SK-N-SH (cell line): ENCODE data around the gene CACNA1A. TPM values are rescaled to one million over a fixed set of nuclear protein-coding genes. Genes with fewer than 3 reads are reported as not detected.

ENCODE experiments used
- CTCF ChIA-PET: fragments of 300-600, 350-600 bp; formaldehyde crosslinking; extraction: SDS; loops from one replicate; lab custom pipeline; 2021; lab: Yijun Ruan, JAX
- POLR2A ChIA-PET: fragments of 350-600 bp; sonication (Branson Sonifier 250); formaldehyde crosslinking; extraction: SDS; loops from one replicate; lab custom pipeline; 2020; ENCODE audit warnings: antibody characterized with exemption, inconsistent platforms; lab: Yijun Ruan, JAX
- DNase-seq: peaks from one replicate; pipeline ENCODE4 v3.0.0; 2012
- H2AFZ ChIP-seq: fragments of 200-600 bp; sonication (generic); 2 replicates; pipeline ENCODE4 v1.8.1; 2016; ENCODE audit warnings: antibody characterized with exemption, mild to moderate bottlenecking, low read depth
- H3F3A ChIP-seq: fragments of 200-600 bp; sonication (generic); replicated peaks from 2 replicates; pipeline ENCODE3; 2016; ENCODE audit warnings: antibody characterized with exemption, mild to moderate bottlenecking; ENCODE audit not compliant: insufficient read depth
- H3K27ac ChIP-seq, 2 experiments: fragments of 200-500 bp in 1 of 2; fragments of 200-600 bp in 1 of 2; sonication (Bioruptor generic) in 1 of 2; sonication (generic), shearing (Covaris generic) in 1 of 2; 2 replicates each; pipeline versions ENCODE4 v1.5.1 to v1.6.1; 2014 to 2016; ENCODE audit warnings: low read depth in 2 of 2, inconsistent platforms in 1 of 2, low read length in 1 of 2, mild to moderate bottlenecking in 1 of 2, mixed read lengths in 1 of 2
- H3K27me3 ChIP-seq: fragments of 200-600 bp; sonication (generic), shearing (Covaris generic); 2 replicates; pipeline ENCODE4 v1.6.1; 2016; ENCODE audit warnings: mixed run types; ENCODE audit not compliant: insufficient read depth
- H3K36me3 ChIP-seq, 2 experiments: fragments of 200-500 bp in 1 of 2; fragments of 200-600 bp in 1 of 2; sonication (Bioruptor generic) in 1 of 2; sonication (generic) in 1 of 2; replicated peaks in 1 of 2; 2 replicates each; pipeline versions ENCODE3 to v1.5.1; 2014 to 2016; ENCODE audit warnings: low read length in 1 of 2, mild to moderate bottlenecking in 1 of 2; ENCODE audit not compliant: insufficient read depth in 2 of 2, control insufficient read depth in 1 of 2
- H3K4me1 ChIP-seq, 2 experiments: fragments of 200-500 bp in 1 of 2; fragments of 200-600 bp in 1 of 2; sonication (Bioruptor generic) in 1 of 2; sonication (generic), shearing (Covaris generic) in 1 of 2; 2 replicates each; pipeline versions ENCODE4 v1.5.1 to v1.6.1; 2014 to 2016; ENCODE audit warnings: low read depth in 1 of 2, low read length in 1 of 2, mixed run types in 1 of 2; ENCODE audit not compliant: insufficient read depth in 2 of 2, control insufficient read depth in 1 of 2
- H3K4me2 ChIP-seq: fragments of 200-600 bp; sonication (generic), shearing (Covaris generic); 2 replicates; pipeline ENCODE4 v1.6.1; 2017; ENCODE audit warnings: mixed run types
- H3K4me3 ChIP-seq, 2 experiments: fragments of 200-500 bp in 1 of 2; fragments of 200-600 bp in 1 of 2; sonication (Bioruptor generic) in 1 of 2; sonication (generic), shearing (Covaris generic) in 1 of 2; 2 replicates each; pipeline versions ENCODE4 v1.5.1 to v1.8.1; 2014 to 2016; ENCODE audit warnings: low read depth in 2 of 2, inconsistent platforms in 1 of 2, low read length in 1 of 2, mild to moderate bottlenecking in 1 of 2, mixed read lengths in 1 of 2, moderate library complexity in 1 of 2
- H3K79me2 ChIP-seq: fragments of 200-600 bp; sonication (generic); 2 replicates; pipeline ENCODE4 v1.8.1; 2017; ENCODE audit warnings: mild to moderate bottlenecking; ENCODE audit not compliant: insufficient read depth
- H3K9ac ChIP-seq: fragments of 200-600 bp; sonication (generic); 2 replicates; pipeline ENCODE4 v1.6.1; 2017; ENCODE audit warnings: mixed run types
- H3K9me2 ChIP-seq: fragments of 200-600 bp; sonication (generic); 2 replicates; pipeline ENCODE4 v1.6.1; 2017; ENCODE audit warnings: mixed run types
- H3K9me3 ChIP-seq: fragments of 200-600 bp; sonication (generic); 2 replicates; pipeline ENCODE4 v1.6.1; 2017; ENCODE audit warnings: mixed run types, mild to moderate bottlenecking, moderate library complexity
- H4K20me1 ChIP-seq: fragments of 200-600 bp; sonication (generic); 2 replicates; pipeline ENCODE4 v1.6.1; 2017; ENCODE audit warnings: mild to moderate bottlenecking, mixed run types; ENCODE audit not compliant: insufficient read depth
- CHD2 ChIP-seq: fragments of 150-350 bp; IDR thresholded peaks from 2 replicates; pipeline ENCODE4 v1.6.1; 2018; ENCODE audit warnings: low read length; ENCODE audit not compliant: partially characterized antibody
- EP300 ChIP-seq, 2 experiments: IDR thresholded peaks; 2 replicates each; pipeline versions ENCODE4 v1.4.0 to v1.6.1; 2012; ENCODE audit warnings: borderline replicate concordance in 1 of 2, low read depth in 1 of 2, low read length in 1 of 2
- EZH2phosphoT487 ChIP-seq: fragments of 200-600 bp; sonication (generic); IDR thresholded peaks from 2 replicates; pipeline ENCODE4 v1.6.1; 2017; ENCODE audit warnings: low read depth, mixed run types, mild to moderate bottlenecking, antibody characterized with exemption, moderate library complexity, borderline replicate concordance
- FOXJ3 ChIP-seq: sonication (generic); formaldehyde crosslinking; IDR thresholded peaks from 2 replicates; pipeline ENCODE4 v1.5.1; 2020; ENCODE audit warnings: mild to moderate bottlenecking, missing genetic modification reagents
- GABPA ChIP-seq: IDR thresholded peaks from 2 replicates; pipeline ENCODE4 v1.4.0; 2012; ENCODE audit warnings: low read depth, mild to moderate bottlenecking
- GATA2 ChIP-seq: sonication (generic); formaldehyde crosslinking; IDR thresholded peaks from 2 replicates; pipeline ENCODE4 v1.5.0; 2020; ENCODE audit warnings: mild to moderate bottlenecking, missing genetic modification reagents
- NFIC ChIP-seq: IDR thresholded peaks from 2 replicates; pipeline ENCODE4 v1.4.0; 2012; ENCODE audit warnings: borderline replicate concordance
- RAD21 ChIP-seq: IDR thresholded peaks from 2 replicates; pipeline ENCODE4 v1.6.1; 2012; ENCODE audit warnings: mild to moderate bottlenecking, low read length
- RFX5 ChIP-seq: IDR thresholded peaks from 2 replicates; pipeline ENCODE4 v1.6.1; 2012; ENCODE audit warnings: mild to moderate bottlenecking, improper control_type of control experiment, low read length
- RXRA ChIP-seq: IDR thresholded peaks from 2 replicates; pipeline ENCODE4 v1.4.0; 2012; ENCODE audit warnings: low read depth, mild to moderate bottlenecking, borderline replicate concordance
- SIN3A ChIP-seq: IDR thresholded peaks from 2 replicates; pipeline ENCODE4 v1.6.1; 2012; ENCODE audit warnings: low read depth, mild to moderate bottlenecking, low read length, moderate library complexity, borderline replicate concordance
- SMC3 ChIP-seq: IDR thresholded peaks from 2 replicates; pipeline ENCODE4 v1.6.1; 2012; ENCODE audit warnings: low read depth, low read length, improper control_type of control experiment
- TAF1 ChIP-seq: IDR thresholded peaks from 2 replicates; pipeline ENCODE4 v1.6.1; 2012; ENCODE audit warnings: low read depth, mild to moderate bottlenecking, low read length, moderate library complexity, borderline replicate concordance
- TCF12 ChIP-seq: IDR thresholded peaks from 2 replicates; pipeline ENCODE4 v1.4.0; 2012
- TEAD4 ChIP-seq: IDR thresholded peaks from 2 replicates; pipeline ENCODE4 v1.4.0; 2012; ENCODE audit warnings: mild to moderate bottlenecking, borderline replicate concordance; ENCODE audit not compliant: insufficient read depth
- USF2 ChIP-seq: fragments of 150-350 bp; IDR thresholded peaks from 2 replicates; pipeline ENCODE4 v1.6.1; 2017; ENCODE audit warnings: antibody characterized with exemption, low read length, low read depth, borderline replicate concordance
- YY1 ChIP-seq: IDR thresholded peaks from 2 replicates; pipeline ENCODE4 v1.4.0; 2012; ENCODE audit warnings: low read depth, mild to moderate bottlenecking
- ZBTB33 ChIP-seq: IDR thresholded peaks from 2 replicates; pipeline ENCODE4 v1.4.0; 2012; ENCODE audit warnings: low read depth, borderline replicate concordance
- WGBS: methylation state at CpG from one replicate; pipeline ENCODE4 v1.1.6; 2017; ENCODE audit warnings: low lambda C conversion rate; 5-methylcytosine and 5-hydroxymethylcytosine counted together
- polyA plus RNA-seq, 3 experiments: library from polyadenylated mRNA; depleted of rRNA; stranded (reverse); fragments of >200 nt; gene quantifications; 2 replicates each; pipeline ENCODE4 v1.2.3, GENCODE V29; 2012
- TF ChIP-seq, protein P1 (sequence below): IDR thresholded peaks from 2 replicates; pipeline ENCODE4 v1.6.1; 2012; ENCODE audit warnings: mild to moderate bottlenecking, low read depth, low read length, moderate library complexity
- TF ChIP-seq, protein P2 (sequence below): IDR thresholded peaks from 2 replicates; pipeline ENCODE4 v1.4.0; 2012; ENCODE audit warnings: low read depth

CACNA1A gene
- polyA plus RNA-seq, 1 of the 3 experiments (the other 2 are of a cell fraction) = 1.3 TPM

DNA sequence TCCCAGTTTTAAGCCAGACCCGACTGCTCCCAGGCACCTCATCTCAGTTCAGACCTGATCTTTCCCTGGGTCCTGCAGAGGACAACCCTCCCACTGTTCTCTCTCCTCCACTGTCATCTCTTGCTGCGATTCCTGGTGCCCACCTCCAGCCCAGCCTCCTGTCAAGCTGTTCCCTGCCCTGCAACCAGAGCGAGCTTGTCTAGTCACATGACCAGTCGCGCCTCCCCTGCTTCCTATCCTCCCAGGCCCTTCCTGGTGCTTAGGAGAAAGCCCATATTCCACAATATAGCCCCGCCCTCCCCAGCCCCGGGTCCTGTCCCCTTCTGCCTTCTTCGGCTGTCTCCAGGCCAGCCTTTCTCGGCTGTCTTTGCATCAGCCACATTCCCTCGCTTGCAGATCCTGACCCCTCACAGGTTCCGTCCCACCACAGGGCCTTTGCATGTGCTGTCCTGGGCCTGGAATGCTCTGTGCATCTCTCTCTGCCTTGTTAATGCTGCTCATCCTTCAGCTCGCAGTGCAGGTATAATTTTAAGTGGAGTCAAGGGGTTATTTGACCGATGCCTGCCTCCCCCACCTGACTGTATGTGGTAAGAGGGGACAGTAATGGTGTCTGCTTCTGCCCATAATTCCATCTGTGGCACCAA, 267.3 kb downstream of the CACNA1A start:
- no peak overlapping the region for H3K9ac ChIP-seq
- H3K4me1 ChIP-seq = no peaks in the 10 kb centered on the region
- H3F3A ChIP-seq = no peaks in the 10 kb centered on the region
- no peaks in the 10 kb centered on the region for H4K20me1 ChIP-seq
- no peaks in the 10 kb centered on the region for H3K9me3 ChIP-seq
- H2AFZ ChIP-seq = no peak overlapping the region
- peak; percentile 15 for DNase-seq
- H3K79me2 ChIP-seq = no peaks in the 10 kb centered on the region
- no peak for TF ChIP-seq RAD21
- TF ChIP-seq GATA2 (CRISPR knock-in tag) = no peak
- TF ChIP-seq EP300 (IDR thresholded peaks at IDR 0.05; ENCODE audit: borderline replicate concordance in 1 of 2, low read depth in 1 of 2, low read length in 1 of 2) = no peak
- no peak for TF ChIP-seq RXRA
- no peak for TF ChIP-seq TAF1
- TF ChIP-seq, protein P1, sequence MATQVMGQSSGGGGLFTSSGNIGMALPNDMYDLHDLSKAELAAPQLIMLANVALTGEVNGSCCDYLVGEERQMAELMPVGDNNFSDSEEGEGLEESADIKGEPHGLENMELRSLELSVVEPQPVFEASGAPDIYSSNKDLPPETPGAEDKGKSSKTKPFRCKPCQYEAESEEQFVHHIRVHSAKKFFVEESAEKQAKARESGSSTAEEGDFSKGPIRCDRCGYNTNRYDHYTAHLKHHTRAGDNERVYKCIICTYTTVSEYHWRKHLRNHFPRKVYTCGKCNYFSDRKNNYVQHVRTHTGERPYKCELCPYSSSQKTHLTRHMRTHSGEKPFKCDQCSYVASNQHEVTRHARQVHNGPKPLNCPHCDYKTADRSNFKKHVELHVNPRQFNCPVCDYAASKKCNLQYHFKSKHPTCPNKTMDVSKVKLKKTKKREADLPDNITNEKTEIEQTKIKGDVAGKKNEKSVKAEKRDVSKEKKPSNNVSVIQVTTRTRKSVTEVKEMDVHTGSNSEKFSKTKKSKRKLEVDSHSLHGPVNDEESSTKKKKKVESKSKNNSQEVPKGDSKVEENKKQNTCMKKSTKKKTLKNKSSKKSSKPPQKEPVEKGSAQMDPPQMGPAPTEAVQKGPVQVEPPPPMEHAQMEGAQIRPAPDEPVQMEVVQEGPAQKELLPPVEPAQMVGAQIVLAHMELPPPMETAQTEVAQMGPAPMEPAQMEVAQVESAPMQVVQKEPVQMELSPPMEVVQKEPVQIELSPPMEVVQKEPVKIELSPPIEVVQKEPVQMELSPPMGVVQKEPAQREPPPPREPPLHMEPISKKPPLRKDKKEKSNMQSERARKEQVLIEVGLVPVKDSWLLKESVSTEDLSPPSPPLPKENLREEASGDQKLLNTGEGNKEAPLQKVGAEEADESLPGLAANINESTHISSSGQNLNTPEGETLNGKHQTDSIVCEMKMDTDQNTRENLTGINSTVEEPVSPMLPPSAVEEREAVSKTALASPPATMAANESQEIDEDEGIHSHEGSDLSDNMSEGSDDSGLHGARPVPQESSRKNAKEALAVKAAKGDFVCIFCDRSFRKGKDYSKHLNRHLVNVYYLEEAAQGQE = no peak
- no peak for TF ChIP-seq USF2
- no peak for TF ChIP-seq SIN3A
- TF ChIP-seq, protein P2, sequence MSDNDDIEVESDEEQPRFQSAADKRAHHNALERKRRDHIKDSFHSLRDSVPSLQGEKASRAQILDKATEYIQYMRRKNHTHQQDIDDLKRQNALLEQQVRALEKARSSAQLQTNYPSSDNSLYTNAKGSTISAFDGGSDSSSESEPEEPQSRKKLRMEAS = no peak
- no peak for TF ChIP-seq FOXJ3 (CRISPR knock-in tag)
- no peak for TF ChIP-seq CHD2
- no peak for TF ChIP-seq NFIC
- TF ChIP-seq SMC3 = no peak
- no peak for TF ChIP-seq GABPA
- TF ChIP-seq ZBTB33 = no peak
- no peak for TF ChIP-seq TCF12
- TF ChIP-seq EZH2phosphoT487 = no peak
- TF ChIP-seq YY1 = no peak
- TF ChIP-seq TEAD4 = no peak
- no peak for TF ChIP-seq RFX5
- no peak overlapping the region for H3K4me2 ChIP-seq
- H3K4me3 ChIP-seq = no peak overlapping the region
- peaks cover 53% of the 10 kb centered on the region; the same call in 1 of the 2 replicates for H3K27me3 ChIP-seq
- WGBS = 11% methylated on average over 12 of the region's 13 CpGs
- CTCF ChIA-PET = interaction anchor here (1.5 kb wide), 1 partner anchor 24 kb away, joined by 5 read pairs; no protein-coding TSS in a partner anchor
- POLR2A ChIA-PET = no interaction called here
- H3K36me3 ChIP-seq = no peaks in the 10 kb centered on the region
- H3K9me2 ChIP-seq = no peaks in the 10 kb centered on the region
- no peak overlapping the region for H3K27ac ChIP-seq
